HG02798 (cell line): ENCODE results near the gene TREML1.

Experiments used
- ATAC-seq: cut with Tn5 transposase; IDR thresholded peaks from one replicate; pipeline ENCODE4 v1.9.1; 2021; ENCODE audit warnings: mild to moderate bottlenecking; ENCODE audit not compliant: unreplicated experiment, poor library complexity

Gene TREML1

DNA sequence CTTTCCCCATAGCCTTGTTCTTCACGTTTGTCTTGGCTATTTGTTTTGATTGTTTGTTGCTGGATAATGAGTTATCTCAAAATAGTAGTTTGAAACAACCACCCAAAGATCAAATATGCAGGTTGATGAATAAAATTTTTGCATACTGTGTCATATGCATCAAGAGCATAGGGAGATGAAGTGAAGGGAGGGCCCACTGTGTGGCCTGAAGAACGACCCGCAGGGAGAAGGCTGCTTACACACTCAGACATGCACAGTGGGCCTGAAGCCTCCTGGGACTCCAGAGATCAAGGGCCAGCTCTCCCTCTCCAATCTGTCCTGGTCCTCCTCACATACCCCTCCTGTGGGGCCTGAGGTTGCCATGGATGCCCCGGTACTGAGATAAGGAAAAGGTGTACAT, 25.0 kb upstream of the TREML1 start:
- ATAC-seq = no peak

DNA sequence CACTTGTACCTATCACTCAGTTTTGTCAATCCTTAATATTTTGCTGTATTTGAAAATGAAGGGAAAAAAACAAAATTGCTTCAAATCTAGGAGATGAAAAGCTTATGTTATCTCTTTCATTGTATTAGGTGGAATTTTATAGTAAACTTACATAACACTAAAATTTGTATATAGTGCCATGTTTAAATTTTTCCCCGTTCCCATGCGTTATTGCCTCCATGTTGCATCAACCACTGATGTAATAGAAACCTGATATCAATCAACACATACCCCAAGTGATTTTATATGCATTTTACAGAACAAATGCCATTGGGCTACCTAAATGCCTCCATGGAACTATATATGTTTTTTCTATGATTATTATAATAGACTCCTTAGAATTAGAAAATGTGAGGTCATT, 23.5 kb upstream of the TREML1 start:
- no peak for ATAC-seq

DNA sequence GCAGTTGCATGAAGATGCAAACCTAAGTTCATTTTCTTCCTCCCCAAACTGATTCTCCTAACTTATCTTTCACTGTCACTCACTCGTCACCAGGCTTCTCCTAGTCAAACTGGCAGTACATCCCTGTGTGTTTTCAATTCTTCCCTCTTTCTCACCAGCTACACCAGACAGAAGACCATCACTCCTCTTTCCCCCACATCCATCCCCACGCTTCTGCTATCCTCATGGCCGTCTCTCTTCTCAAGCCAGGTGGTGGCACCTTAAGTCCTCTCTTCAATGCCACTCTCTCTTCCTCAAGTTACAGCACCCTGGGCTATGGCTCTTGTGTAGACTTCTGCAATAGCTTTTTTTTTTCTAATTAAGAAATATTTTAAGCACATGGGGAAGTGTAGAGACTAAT, 23.1 kb upstream of the TREML1 start:
- ATAC-seq = no peak

DNA sequence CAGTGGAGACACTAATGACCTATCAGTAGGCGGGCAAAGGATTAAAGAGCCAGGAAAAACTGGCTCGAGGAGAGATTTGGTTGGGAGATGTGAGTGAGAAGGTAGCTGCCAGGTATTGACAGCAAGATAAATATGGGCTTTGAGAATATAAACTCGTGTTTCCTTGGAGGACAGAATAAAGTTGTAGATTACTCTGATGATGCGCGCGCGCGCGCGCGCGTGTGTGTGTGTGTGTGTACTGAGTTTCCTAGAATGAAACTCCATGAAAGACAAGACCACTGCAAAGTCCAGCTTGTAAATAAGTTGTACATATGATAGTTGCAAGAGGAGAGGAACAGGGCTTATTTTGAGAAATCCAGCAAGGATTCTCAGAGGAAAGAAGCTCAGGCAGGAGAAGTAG, 22.0 kb upstream of the TREML1 start:
- ATAC-seq = no peak

DNA sequence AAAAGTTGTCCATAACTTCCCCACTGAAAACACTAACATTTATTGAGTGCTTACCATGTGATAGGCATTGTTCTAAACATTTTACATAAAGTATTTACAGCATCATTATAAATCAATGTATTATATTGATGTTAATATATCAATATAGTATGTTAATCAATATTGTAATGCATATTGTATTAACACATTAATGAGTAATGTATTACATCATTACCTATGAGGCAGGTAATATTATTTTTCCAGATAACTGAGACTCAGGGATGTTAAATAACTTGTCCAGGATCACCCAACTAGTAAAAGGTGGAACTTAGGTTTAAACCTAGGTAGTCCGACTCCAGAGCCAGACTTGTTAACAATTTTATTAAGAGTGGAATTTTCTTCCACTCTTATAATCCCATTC, 20.9 kb upstream of the TREML1 start:
- no peak for ATAC-seq

DNA sequence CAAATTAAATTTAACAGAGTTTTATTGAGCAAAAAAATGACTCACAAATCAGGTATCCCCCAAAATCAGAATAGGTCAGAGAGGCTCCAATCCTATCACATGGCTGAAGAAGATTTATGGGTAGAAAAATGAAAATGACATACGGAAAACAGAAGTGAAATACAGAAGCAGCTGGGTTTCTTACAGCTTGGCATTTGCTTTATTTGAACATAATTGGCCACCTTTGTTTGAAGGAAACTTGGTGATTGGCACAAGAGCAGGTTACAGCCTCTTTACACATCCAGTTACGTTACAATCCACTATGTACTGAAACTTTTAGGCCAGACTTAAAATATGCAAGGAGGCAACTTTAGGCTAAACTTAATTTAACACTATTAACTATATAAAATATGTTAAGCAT, 20.5 kb upstream of the TREML1 start:
- ATAC-seq = no peak

DNA sequence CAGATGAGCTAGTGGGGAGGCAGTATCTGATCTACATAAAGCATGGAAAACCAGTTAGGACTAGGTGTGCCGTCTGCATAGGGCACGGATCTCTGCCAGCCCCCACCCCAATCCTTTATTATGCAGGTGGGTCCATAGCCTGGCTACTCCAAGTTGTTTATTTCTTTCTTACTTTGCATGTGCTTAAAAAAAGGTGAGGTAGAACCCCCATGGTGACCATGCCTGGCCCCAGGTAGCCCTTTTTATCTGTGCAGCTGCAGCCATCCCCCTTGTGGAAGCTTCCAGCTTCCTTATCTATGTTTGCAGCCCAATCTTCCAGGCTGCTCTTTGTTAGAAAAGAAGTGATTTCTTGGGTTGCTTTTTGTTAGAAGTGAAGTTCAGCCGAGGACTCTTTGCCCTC, 17.8 kb upstream of the TREML1 start:
- no peak for ATAC-seq

DNA sequence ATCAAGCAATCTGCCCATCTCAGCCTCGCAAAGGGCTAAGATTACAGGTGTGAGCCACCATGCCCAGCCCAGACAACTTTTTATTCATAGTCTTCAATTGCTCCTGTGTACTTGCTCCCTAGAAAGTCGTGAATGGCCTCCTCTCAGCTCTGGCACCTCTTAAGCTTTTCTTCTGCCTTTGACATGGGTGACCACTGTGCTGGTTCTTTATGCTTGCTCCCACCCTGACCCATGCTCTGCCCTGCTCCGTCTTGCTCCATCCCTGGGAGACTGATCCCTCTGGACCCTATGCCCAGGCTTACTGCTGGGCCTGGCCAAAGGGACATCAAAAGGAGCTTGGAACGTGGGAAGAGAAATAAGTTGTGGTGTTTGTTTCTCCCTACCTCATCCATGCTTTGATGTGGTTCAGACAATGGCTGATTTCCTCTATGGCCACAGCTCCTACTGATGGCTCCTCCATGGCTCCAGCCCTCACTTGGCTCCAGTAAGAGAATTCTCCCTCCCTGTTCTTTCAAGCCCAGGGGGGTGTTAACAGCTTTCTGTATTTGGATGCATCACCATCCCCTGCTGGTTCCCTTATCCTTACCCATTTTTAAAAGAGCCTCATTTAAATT, 16.5 kb upstream of the TREML1 start:
- ATAC-seq = no peak

DNA sequence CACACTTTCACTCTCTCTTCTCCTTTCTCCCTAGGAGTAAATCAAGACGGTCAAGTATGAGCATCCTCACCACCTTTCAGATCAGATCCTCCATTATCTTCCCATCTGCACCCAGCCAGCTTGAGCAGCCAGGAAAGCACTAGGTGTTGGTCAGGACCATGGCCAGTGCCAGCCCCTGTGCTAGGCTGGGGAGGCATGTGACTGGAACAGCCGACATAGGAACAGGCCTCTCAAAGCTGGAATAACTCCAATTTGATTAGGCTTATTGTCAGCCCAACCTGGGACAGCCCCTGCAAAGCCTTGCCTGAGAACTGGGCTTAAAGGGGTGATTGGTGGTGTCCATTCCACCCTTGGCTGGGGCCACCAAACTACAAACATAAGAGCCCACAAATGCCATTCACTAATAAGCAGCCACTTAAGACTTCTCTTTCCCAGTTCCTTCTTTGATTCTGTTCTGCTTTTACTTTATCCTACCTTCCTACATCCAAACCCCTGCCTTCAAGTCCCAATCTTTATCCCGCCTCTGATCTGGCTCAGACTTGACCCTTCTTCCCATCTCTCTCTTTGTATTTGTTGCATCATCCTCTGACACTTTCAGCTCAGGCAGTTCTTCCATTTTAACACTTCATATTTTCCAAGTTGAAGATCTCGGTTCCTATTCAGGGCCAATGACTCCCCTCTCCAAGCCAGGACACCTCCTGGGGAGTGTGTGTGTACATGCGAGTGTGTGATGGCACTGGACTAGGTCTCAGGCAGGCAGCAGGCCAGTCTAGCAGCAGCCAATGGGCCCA, 13.2 kb upstream of the TREML1 start:
- ATAC-seq = no peak

DNA sequence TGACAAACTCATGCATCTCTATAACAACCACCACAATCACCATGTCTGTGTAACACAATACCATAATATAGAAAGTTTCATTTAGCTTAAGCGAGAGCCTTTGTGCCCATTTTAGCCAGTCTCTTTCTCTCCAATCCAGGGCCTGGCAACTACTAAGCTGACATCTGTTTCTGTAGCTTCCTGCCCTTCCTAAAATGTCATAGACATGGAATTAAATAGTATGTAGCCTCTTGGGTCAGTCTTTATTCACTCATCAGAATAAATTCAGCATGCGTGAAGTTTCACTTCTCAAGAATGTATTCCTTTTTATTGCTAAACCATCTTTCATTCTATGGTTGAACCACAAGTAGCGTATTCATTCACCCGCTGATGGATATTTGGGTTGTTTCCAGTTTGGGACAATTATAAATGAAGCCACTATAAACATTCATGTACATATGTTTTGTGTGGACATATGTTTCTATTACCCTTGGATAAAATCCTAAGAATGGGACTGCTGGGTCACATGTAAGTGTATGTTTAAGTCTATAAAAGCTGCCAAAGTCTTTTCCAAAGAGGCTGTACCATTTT, 10.5 kb upstream of the TREML1 start:
- ATAC-seq = no peak

DNA sequence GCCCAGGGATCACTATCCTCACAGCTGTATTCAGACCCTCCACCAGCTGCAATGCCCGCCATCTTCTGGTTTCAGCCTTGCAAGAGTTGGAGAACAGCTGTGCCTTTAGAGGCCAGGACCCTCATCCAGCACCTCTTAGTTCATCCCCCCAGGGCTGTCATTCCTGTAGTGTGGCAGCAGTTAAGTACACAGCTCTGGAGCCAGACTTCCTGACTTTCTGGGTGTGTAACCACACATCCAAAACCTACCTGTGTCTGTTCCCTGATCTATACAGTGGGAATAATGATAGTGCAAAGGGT, 9.2 kb upstream of the TREML1 start:
- ATAC-seq = no peak

DNA sequence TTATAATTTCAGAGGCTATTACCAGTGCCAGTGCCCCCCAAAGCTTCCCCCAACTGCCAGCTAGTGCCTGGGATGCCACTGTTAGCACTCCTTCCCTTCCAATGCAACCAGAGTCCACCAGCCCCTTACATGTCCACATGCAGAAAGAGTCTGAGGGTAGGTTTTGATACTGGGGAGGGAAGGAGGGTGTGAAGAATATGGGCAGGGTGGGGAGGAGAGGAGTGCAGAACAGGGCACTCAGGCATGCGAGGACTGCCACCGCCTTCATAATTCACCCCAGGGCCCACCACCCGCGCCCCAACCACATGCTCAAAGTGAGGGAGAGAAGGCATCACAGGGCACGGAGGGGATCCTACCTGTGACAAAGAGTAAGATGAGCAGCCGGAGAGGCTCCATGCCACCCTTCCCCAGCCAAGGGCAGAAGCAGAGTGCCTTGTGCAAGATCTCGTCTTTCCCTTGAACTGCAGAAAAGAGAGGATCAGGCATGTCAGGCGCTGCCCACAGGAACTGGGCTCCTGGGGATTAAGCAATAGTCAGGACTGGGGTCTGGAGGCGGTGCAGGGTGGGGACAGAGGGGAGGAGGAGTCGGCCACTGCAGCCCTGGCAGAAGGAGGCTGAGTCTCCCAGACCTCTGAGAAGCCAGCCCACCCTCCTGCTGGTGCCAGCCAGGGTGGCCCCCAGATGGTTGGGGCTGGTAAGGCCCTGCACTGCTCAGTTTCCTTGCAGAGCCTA, 8.7 kb upstream of the TREML1 start, which contains the start of gene TREM2:
Gene TREM2, minus strand, starts transcription at position 430 of the 732 bp plus-strand sequence. Its CDS starts 34 bp downstream, at position 396.
- ATAC-seq = no peak

DNA sequence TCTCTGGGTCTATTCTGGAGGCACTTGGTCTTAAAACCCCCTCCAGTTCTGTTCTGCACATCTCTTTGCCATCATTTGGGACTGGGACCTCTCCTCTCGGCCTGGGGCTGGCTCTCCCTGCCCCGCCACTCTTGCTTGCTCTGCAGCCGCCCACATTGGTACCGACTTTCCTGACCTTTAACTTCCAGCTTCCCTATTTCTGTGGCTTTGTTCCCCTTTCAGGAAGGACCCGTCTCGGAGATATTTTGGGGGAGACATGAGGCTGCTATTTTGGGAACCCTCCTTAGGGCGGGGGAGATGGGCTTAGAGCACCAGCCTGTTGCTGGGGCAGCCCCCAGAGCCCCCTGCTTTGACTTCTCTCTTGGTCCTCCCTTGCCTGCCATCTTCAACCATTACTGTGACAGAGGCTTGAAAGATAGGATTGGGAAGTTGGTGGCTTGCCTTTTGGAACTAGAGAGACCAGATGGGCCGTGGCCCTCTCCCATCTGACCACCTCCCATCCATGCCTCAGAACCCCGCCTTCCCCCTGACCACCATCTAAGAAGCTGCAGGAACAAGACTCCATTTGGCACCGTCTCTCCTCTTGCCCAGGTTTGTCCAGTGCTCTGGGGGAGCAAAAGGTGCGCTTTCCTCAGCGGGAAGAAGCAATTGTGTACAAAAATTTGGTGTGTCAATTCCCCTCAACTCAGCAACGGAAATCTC, 7.9 kb upstream of the TREML1 start:
- ATAC-seq = no peak

DNA sequence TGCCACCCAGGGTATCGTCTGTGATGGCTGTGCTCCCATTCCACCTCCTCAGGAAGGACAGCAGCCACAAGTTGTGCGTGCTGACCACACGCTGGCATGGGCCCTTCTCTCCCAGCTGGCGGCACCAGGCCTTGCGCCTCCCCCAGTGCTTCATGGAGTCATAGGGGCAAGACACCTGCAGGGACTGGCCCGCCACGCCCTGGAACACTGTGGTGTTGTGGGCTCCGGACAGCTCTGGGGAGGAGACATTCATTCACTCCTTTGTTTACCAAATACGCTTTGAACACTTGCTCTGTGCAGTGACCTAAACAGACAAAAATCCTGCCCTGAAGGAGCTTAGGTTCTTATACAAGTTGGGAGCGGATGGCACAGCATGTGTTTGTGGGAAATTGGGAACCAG, 7.2 kb upstream of the TREML1 start:
- ATAC-seq = no peak

DNA sequence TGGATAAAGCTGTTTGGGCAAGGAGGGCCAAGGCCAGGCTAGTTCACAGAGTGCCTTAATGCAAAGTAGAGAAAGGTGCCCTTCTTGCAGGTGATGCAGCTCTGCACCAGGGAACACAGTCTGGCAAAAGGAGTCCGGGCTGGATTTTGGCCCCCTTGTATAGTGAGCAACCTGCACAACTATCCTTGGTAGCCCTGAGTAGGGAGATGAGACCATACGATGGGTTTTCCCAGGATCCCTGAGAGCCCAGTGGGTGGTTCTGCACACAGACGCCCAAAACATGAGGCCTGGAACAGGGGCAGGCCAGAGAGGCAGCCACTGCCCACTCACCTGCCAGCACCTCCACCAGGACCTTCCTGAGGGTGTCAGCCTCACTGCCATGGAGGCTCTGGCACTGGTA, 6.8 kb upstream of the TREML1 start:
- ATAC-seq = no peak

DNA sequence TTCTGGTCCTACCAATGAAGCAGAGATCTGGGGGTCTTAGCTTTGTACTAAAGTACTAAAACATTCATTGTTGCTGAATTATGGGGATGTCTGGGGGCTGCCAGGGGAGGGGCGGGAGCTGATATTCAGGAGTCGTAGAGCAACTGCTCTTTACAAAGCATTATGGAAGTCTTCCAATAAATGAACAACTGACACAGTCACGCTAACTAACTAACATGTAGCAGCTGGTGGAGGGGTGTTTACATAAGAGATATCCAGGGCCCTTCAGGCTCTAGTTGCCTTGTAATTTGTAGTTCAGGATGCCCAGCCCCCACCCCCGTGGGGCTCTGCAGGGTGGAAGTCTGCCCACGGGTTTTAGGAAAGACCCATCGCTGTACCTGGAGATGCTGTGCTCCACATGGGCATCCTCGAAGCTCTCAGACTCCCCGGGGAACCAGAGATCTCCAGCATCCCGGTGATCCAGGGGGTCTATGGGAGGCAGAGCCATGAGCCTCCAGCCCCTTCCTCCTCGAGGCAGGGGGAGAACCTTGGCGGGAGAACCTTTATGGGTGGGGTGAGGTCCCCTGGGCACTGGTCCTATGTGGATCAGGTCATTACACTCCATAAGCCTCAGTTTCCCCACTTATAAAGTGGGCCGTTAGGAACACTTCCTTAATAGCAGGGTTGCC, 5.4 kb upstream of the TREML1 start:
- no peak for ATAC-seq

DNA sequence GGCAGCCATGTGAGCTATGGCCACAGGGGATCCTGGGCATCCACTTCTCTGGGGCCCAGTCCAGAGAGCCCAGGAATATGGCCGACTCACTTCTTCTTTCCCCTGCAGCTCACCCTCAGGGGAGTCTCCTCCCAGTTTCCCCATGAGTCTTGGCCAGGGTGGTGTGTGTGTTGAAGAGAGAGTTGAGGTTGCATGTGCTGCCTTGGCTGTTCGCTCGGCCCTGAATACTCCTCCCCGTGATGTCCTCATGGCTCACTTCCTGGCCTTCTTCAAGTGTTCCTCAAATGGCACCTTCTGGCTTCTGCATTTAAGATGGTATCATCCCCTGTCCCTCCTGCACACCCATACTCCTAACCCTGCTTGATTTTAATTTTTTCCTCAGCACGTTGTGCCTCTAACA, 3.2 kb upstream of the TREML1 start:
- no peak for ATAC-seq

DNA sequence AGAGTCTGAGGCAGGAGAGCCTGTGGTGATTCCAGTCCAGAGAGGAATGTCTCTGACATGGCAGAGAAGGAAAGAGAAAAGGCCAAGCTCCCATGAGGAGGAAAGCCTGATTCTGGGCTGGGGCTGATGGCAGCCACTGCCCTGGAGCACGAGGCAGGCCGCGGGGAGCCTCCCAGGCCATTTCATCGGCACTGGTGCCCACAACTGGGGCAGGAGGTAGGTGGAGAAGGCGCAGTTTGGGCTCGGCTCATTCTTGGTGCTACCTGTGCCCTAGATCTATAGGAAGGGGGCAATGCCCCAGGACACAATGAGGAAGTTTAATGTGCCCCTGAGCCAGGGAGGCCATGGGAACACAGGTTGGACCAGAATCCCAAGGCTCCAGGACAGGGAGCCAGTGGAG, 2.6 kb upstream of the TREML1 start:
- no peak for ATAC-seq

DNA sequence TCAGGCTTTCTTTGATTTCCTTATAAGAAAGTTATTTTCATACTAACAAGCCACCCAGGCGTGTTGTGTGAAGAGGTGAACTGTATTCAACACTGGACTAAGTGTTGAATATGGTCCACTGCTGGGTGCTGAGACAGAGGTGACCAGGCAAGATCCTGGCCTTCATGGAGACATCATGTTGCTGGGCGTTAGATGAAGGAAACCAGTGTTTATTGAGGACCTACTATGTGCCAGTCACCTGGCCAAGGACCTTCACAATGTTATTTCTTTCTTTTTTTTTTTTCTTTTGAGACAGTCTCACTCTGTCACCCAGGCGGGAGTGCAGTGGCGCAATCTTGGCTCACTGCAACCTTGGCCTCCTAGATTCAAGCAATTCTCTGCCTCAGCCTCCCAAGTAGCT, 1.9 kb upstream of the TREML1 start:
- no peak for ATAC-seq

DNA sequence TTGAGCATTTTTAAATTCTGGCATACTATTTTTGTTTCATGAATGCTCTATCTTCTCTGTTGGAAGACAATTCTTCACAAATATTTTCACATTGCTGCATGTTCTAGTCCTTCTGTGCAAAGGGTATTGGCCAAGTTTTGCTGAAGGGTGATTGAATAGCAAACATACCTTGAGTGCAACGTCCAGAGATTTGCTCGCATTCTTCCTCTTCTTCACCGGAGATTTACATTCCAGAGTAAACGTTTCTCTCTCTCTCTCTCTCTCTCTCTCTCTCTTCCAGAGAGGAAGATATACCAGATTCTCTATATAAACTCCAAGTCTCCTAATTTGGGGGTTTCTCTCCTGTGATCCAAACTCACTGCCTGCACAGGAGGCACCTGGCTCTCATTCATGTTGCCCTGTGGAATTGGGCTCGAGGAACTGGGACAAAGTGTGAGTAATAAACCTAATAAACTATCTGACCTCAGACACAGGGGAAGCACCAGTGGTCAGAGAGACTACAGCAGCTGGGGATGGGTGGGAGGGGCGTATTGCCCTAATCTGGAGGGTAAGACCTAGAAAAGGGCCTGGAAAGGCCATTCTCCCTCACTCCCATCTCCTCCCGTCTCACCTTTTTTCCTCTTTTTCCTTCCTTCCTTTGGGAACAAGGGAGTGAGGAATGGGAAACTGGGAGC, 1.1 kb upstream of the TREML1 start:
- no peak for ATAC-seq
